Activated naive CD4-positive, alpha-beta T cell (primary cell): ENCODE measurements around the gene TENT4A.

Experiments used
- DNase-seq, 4 experiments: peaks; one replicate each; lab custom pipeline; 2025; lab: John Stamatoyannopoulos, UW

TENT4A gene

DNA sequence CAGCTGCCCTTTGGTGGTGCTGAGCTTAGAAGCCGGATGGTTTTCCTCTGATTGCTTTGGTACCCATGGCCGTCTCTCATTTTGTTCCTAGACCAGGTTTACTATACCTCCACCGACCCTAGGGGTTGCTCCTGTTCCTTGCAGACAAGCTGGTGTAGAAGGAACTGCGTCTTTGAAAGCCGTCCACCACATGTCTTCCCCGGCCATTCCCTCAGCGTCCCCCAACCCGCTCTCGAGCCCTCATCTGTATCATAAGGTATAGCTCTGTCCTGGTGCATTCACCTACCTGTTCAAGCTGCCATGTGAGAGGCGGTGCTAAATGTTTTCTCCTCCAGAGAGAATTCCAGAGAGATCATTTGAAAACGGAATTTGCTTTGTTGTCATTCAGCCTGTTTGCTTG lies 39.5 kb downstream of the TENT4A start:
- no peak for DNase-seq

DNA sequence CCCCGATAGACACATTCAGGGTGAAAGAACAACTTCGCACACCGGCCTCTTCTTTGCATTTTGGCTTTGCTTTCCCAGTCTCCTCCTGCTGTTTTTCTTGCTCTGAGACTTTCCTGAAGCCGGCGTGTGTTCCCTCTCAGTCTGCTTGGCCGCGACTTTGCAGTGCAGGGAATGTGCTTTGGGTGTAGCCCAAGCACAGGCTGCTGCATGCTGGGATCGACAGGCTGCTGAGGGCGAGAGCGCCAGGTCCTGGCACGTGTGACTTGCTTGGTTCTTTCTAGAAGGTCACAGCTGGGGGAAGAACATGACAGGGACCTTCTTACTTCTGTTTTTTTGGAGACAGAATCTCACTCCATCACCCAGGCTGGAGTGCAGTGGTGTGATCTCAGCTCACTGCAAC lies 40.6 kb downstream of the TENT4A start:
- DNase-seq: no peak

DNA sequence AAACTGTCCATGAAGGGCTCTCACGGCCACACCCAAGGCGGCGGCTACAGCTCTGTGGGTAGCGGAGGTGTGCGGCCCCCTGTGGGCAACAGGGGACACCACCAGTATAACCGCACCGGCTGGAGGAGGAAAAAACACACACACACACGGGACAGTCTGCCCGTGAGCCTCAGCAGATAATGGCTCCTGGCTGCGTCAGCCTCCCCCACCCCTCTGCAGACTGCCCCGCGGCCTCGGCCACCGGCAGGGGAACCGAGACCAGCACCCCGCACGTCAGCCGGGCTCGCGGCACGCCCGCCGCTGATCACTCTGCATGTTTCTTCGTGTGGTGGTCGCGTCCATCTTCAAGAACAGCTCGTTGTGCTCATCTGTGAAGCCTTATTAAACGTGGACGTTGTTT lies 41.5 kb downstream of the TENT4A start:
- no peak for DNase-seq

DNA sequence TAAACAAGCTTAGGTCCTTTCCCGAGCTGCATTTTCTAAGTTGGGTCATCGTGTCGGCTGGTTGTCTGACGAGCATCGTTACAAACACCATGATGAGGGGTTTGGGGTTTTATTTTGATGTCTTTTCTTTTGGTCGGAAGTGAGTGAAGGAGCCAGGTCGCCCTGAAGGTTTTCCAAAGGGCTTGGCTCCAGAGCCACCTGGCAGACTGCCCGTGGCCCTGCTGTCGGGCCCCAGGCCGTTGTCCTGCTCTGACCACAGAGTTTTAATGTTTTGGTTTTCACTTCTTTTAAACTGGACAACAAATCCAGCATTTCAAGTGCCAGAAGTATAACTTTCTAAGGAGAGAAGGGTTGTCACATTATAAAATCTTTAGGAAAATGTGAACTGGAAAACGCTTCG lies 42.3 kb downstream of the TENT4A start:
- DNase-seq: no peak

DNA sequence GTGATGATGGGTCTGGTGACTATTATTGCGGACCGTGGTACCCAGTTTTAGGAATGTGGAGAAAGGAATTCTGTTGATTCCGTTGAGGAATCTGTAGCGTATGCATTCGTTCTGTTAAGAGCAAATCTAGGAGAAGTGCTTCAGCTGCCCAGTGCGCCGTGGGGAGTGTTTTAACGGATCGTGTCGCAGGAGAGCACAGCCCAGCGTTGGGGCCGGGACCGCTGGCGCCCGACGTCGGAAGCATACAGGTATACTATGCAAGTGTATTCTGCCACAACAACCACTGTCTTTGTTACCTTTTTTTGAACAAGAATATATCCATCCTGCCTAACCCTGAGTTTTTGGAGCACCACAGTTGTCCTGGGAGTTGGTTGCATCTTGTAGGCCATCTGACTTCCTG lies 42.7 kb downstream of the TENT4A start:
- DNase-seq: no peak

DNA sequence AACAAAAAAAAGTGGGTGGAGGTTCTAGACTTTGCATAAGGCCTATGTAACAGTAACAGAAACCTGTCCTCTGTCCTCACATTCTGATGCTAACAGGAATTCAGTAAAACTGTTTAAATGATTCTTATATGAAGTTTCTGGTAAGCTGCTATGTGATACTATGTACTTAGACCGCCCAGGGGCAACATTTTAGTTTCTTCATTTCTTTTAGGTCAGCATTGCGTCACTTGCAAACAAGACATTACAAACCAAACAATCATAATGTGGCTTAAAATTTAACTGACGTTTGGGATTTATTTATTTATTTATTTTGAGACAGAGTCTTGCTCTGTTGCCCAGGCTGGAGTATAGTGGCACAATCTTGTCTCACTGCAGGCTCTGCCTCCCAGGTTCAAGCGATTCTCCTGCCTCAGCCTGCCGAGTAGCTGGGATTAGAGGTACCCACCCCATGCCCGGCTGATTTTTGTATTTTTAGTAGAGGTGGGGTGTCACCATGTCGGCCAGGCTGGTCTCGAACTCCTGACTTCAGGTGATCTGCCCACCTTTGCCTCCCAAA lies 44.3 kb downstream of the TENT4A start:
- DNase-seq: no peak

DNA sequence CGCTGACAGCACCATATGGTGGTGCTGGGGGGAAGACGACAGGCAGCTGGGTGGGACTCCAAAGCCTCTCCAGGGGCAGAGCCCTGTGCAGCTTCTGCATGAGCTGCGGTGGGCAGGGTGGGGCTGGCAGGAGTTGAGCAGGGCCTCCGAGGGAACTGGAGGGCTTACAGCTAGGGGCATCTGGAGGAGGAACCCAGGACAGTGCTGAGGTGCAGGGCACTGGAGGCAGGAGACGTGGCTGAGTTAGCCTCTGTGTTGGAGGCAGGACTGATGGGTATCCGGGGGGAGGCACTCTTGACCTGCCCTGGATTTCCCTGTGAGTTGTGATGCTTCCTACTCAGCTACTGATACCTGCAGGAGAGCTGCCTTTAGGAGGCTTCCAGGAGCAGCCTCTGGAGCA lies 45.0 kb downstream of the TENT4A start:
- DNase-seq: no peak

DNA sequence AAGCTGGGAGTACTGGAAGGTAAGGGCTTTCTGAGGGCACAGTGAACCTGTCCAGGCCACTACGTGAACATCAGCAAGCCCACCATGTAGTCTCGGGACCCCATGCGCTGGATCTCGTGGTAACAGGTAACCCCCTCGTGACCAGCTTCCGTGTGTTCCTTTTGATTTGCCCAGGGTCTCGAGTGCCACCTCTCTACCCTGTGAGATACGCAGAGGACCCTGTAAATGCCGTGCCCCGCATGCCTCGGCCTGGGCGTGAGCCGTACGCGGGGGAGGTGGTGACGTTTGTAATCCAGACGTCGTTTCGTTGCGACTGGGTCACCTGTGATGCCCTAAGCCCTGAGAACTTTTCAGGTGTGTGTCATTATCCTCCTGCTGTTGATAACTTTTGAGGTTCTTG lies 45.5 kb downstream of the TENT4A start:
- no peak for DNase-seq

DNA sequence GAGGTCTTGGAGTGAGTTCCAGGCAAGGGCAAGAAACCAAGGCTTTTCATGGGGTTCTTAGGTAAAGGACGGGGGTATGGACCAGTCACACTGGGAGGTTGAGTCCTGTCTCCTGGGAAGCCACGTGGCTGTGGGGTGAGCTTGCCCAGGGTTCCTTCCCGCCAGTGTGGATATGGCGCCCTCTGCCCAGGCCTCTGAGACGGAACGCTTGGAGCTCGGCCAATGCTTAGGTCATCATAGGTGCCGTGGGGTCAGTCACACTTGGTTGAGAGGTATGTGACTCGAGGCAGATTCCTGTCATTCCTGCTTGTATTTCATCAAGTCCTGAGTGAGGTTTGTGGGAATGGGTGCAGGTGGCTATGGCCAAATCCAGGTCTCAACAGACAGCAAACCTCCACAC lies 46.2 kb downstream of the TENT4A start:
- DNase-seq: no peak

DNA sequence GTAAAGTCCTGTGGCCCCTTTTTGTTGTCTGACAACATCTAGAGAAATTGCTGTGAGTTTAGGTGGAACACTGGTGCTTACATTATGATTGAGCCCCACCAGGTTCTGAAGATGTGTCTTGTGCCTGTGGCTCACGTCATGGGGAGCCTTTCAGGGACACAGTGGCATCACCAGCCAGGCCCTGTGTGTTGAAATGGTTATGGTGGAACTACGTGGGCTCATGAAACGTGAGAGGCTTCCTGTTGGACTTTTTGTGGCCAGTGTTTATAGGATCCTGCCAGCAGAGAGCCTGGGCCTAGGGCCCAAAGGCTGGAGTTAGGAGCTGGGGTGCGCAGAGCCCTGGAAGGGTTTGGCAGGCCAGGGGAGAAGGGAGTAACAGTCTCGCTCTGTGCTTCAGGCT lies 46.8 kb downstream of the TENT4A start:
- no peak for DNase-seq

DNA sequence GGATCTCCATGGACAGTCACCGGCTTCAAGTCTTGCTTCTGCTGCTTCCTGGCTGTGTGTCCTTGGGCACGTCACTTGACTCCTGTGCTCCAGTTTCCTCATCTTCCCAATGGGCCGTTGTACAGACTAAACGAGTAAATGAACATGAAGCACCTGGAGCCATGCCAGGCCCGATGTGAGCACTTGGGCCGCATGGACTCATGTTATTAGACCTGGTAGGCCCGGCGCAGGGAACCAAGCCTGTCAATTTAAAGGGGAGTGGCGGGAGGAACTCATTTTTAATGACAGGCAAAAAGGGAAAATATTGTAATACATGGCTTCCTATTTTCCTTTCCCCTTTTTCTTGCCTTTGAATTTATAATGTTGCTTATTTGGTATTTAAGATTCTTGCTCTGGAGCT lies 47.5 kb downstream of the TENT4A start:
- DNase-seq: no peak

DNA sequence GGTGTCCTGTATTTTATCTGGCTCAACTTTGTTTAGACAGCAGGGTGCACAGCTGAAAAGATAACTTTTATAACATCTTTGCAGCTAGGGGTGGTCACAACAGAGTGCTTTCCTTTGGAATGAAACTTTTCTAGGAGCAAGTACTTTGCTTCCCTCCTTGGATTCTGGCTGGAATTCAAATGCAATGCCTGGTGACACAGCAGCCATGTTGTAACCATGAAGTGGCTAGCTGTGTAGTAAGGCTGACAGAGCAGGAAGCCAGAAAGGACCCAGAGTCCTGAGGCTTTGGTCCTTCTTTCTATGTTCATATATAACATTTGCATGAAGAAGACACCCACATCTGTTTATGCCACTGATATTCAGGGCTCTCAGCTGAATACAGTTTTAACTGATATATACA lies 48.1 kb downstream of the TENT4A start:
- no peak for DNase-seq

DNA sequence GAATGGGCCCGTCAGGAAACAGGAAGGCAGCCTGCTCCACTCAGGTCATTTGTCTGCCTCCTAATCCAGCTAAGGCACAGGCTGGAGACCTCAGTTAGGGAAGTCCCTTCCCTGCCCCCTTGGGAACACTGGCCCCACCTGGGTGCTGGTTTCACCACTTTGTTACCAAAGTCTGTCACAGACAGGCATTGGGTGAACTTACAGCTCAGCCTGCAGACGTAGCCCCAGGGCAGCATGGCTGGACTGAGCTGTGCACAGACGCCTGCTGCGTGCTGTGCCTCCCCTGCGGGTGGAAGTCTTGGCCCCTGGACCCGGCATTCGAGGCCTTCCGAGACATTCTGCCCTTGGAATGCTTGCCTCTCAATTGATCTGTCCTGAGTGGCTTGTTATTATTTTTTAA lies 48.9 kb downstream of the TENT4A start:
- no peak for DNase-seq

DNA sequence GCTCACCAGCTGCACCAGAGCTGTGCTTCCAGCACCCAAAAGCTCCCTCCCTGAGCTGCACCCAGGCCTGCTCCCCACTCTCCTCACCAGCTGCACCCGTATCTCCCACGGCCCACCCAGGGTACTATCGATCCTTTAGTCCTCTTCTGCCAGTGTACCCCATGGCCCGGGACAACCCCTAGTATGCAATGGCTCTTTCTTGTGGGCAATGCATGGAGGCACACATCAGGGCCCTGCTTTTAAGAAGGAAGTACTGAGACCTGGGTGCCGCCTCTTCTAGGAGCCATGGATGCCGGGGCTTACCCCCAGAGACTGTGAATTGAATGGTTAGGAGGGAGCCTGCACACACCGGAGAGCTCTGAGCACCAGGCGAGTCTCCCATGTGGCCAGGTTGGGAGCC lies 49.5 kb downstream of the TENT4A start:
- DNase-seq: no peak

DNA sequence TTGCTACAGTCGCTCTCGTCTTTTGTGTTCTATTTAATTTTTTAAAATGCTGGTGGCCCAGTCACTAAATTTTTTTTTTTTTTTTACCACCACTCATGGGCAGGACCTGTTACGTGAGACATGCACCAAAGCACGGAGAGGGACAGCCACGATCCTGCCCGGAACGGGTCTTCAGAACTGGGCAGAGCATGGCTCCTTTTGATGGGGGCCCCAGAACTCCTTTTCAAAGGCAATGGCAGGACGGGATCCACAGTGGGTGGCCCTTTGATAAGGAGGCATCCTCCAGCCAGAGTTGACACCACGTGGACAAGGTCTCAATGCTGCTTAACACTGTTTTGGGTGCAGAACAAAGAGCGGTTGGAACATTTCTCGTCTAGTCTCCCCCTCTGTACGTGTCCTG lies 50.0 kb downstream of the TENT4A start:
- no peak for DNase-seq

DNA sequence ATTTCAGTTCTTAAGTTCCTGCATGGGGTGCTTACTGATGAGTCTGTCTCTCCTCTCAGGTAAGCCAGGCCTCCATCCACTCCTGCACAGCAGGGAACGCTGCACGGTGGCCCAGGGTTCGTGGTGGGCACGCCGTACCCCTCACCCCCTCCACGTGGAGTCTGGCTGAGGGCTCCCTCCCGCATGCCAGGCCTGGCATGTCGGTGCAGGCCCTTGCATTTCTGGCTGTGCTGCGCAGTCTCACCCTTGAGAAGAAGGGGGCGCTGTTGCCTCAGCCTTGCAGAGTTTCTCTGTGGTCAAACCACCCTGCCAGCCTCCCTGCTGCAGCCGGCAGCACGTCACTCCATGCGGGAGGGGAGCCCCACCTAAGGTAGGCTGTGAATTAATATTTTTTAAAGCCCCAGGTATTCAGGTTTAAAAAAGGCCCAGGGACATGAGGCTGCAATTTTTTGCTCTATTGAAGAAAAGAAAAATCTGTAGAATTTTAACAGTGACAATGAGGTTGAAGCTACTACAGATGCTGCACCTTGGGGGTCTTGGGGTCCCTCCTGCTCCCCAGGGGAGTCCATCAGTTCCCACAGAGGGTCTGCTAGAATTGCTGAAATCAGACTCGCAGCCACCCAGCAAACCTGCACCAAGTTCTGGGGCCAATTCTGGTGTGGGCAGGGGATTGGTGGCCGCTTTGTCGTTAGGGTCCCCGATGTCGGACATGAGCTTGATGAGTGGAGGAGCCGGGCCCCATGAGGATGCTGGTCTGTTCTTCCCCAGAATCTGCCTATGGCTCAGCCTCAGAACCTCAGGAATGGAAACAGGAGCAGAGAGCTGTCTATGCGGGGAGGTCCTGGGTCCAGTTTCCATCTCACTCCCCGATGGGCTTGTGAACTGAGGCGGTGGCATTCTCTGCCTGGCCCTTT lies 52.6 kb downstream of the TENT4A start:
- peak in 3 of 4 experiments; percentile 6 to 41 (median 6) for DNase-seq

DNA sequence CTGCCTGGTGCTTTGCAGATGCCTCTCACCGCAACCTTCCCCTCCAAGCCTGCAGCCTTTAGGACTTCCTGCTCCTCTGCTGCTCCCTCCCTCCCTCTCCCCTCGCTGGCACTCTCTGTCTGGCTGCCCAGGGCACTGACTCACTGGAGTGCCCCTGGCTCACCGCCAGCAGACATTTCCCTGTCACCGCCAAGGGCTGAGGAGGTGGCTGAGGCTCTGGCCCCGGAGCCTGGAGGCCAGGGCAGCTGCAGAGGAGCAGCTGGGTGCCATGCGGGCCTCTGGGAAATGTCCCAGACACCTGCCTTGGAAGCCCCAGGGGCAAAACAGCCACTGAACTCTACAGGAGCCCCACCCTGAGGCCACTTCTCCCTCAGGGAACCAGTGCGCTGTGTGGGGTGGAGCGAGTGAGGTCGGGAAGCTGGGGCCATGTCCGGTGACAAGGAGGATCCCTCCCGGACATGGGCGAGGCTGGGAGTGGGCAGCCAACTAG lies 53.4 kb downstream of the TENT4A start:
- DNase-seq: peak in 1 of 4 experiments; percentile 21

DNA sequence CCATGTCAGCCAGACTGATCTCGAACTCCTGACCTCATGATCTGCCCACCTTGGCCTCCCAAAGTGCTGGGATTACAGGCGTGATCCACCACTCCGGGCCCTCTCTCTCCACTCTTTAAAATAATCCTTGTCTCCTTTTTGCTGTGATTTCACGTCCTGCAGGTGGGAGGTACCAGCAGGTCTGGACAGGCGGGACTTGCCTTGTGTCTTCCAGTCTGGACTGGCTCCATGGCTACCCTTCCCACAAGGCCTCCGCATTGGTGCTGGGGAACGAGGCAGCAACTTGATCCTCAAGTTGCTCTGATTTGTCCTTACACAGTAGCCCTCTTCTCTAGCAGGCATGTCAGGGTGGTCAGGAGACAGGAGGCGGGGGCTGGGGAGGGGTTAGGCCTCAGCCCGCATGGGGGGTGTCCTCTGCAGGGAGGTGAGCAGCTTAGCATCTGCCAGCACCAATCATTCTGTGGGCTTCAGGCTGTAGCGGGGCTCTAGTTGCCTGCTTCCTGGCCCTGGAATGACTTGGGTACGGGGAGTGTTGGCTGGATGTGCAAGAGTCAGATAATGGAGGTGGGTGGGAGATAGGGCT lies 54.3 kb downstream of the TENT4A start:
- DNase-seq: no peak

DNA sequence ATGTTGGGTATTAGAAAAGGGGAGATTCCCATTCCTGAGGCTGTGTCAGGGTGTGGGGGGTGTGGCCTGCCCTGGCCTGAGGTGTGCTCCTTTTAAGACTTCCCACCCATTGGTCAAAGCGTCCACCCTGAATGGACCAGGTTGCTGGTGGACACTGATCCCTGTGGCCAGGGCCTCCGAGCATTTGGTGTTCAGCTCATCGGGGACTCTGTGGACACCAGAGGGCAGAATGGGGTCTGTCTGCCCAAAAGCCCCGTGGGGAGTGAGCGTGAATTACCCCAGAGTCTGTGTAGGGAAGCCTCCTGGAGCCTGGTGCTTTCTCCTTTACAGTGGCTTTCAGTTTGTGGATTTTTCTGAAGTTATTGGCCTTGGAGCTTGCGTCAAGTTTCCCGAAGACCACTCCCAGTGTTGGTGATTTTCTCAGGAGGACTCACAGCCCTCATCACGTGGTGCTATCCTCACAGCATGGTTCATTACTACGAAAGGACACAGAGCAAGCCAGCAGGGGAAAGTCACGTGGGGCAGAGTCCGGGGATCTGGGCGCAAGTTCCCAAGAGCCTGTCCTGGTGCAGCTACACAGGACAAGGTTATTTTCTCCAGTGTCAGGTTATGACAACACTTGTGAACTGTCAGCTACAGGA lies 55.5 kb downstream of the TENT4A start:
- no peak for DNase-seq

DNA sequence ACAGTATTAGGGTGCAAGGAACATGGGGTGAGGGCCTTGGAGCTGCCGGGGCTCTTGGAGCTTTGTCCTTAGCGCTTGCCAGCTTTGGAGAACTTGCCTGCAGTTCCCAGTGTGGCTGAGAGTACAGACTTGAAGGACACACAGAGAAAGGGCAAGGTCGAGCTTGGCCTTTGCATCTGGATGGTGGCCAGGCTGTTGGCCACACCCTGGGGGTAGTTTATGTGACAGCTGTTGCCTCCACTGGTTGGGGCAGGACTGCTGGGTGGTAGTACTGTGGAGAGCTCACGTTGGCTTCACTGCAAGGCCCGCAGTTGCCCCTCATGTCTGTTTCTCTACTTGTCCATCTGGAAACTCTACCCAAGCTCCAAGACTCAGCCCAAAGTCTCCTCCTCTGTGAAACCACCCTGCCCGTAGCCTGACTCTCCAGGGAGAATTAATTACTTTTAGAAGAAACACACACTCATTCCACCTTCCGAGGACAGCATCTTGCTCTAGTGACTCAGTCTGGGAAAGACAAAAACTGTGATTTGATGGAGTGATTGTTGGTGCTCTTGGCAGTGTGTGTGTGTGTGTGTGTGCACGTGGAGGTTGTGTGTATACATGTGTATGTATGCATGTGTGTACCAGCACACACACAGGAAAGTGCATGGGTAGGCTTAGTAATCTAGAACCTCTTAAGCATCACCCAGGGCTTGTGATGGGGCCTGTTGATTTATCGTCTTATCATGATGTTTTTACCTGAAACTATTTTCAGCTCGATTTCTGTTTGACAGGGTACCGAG lies 57.8 kb downstream of the TENT4A start:
- no peak for DNase-seq

DNA sequence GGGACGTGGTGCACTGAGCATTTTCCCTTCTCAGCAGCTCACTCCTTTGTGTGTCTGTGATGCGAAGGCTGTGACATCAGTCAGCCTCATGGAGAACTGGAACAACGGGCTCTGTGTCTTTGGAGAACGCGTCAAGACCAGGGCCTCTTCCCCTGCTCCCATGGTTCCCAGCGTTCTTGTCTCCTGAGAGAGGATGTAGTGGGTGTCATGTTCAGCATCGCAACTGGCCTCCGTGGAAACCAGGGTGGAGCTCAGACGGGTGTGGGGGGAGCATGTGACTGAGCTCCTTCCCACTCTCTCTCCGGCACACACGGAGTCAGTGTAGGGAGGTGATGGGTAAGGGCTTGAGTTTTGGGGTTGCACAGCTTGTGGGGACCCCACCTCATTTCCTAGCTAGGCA lies 59.7 kb downstream of the TENT4A start:
- DNase-seq: no peak
